GM12878 (cell line): ENCODE measurements around the gene SWT1. TPM values are rescaled to one million over a fixed set of nuclear protein-coding genes. Genes with fewer than 3 reads are reported as not detected.

Experiments used
- ATAC-seq: fragments of 200-7000 bp; cut with Tn5 transposase; 3 replicates; pipeline ENCODE4 v1.9.1; 2020; ENCODE audit warnings: mild to moderate bottlenecking, moderate library complexity
- BruUV-seq: library from RNA; stranded (reverse); fragments of 400-500 nt; replicated peaks from 2 replicates; lab custom pipeline; 2021; lab: Mats Ljungman, UMichigan
- CTCF ChIA-PET: fragments of 300-600 bp; sonication (Branson Sonifier 250); formaldehyde crosslinking; extraction: SDS; loops from one replicate; lab custom pipeline; 2021; ENCODE audit warnings: inconsistent platforms; lab: Yijun Ruan, JAX
- POLR2A ChIA-PET: fragments of 350-600 bp; formaldehyde crosslinking; extraction: SDS; loops from one replicate; lab custom pipeline; 2021; ENCODE audit warnings: inconsistent platforms; lab: Charles Lee
- RAD21 ChIA-PET: fragments of 300-600 bp; sonication (Branson Sonifier 250); formaldehyde crosslinking; loops from one replicate; lab custom pipeline; 2023; ENCODE audit warnings: antibody characterized with exemption; ENCODE audit not compliant: unreplicated experiment; lab: Charles Lee
- SMC1A ChIA-PET: fragments of 300-600 bp; sonication (Branson Sonifier 250); formaldehyde crosslinking; loops from one replicate; lab custom pipeline; 2023; ENCODE audit not compliant: unreplicated experiment, uncharacterized antibody; lab: Charles Lee
- DNase-seq: peaks from one replicate; pipeline ENCODE4 v3.0.0-alpha.2; 2011; ENCODE audit warnings: low read depth, low spot score
- FAIRE-seq: peaks from 3 replicates; lab custom pipeline; 2011; peaks lifted over from hg19 to GRCh38; lab: Jason Lieb, UNC
- H2AFZ ChIP-seq: 2 replicates; pipeline ENCODE4 v1.6.0; 2011; ENCODE audit warnings: low read depth, low read length, control low read depth; ENCODE audit not compliant: control insufficient read depth
- H3K27ac ChIP-seq: 2 replicates; pipeline ENCODE4 v1.5.1; 2011; ENCODE audit warnings: control low read depth; ENCODE audit not compliant: control insufficient read depth, insufficient read depth
- H3K27me3 ChIP-seq, 2 experiments: replicated peaks in 1 of 2; 2 replicates each; pipeline versions ENCODE4 v1.6.0 to v1.6.1; 2011; ENCODE audit warnings: low read length in 1 of 2; ENCODE audit not compliant: control insufficient read depth in 2 of 2, insufficient read depth in 2 of 2
- H3K36me3 ChIP-seq, 2 experiments: 2 replicates each; pipeline ENCODE4 v1.5.1; 2011; ENCODE audit warnings: low read length in 1 of 2; ENCODE audit not compliant: control insufficient read depth in 2 of 2, insufficient read depth in 2 of 2
- H3K4me1 ChIP-seq: 2 replicates; pipeline ENCODE4 v1.6.1; 2011; ENCODE audit warnings: mild to moderate bottlenecking, low read length, moderate library complexity, mixed read lengths; ENCODE audit not compliant: control insufficient read depth, insufficient read depth
- H3K4me2 ChIP-seq: 2 replicates; pipeline ENCODE4 v1.6.0; 2011; ENCODE audit warnings: control low read depth; ENCODE audit not compliant: control insufficient read depth, insufficient read depth
- H3K4me3 ChIP-seq: fragments of 200-600 bp; sonication (generic); 2 replicates; pipeline ENCODE4 v1.5.1; 2016
- H3K79me2 ChIP-seq: 2 replicates; pipeline ENCODE4 v1.6.0; 2011; ENCODE audit warnings: low read length; ENCODE audit not compliant: control insufficient read depth, insufficient read depth
- H3K9ac ChIP-seq: 2 replicates; pipeline ENCODE4 v1.8.0; 2011; ENCODE audit warnings: low read length, control low read depth, mixed read lengths; ENCODE audit not compliant: control insufficient read depth, insufficient read depth
- H3K9me3 ChIP-seq: replicated peaks from 3 replicates; pipeline ENCODE4 v1.5.1; 2011; ENCODE audit warnings: mild to moderate bottlenecking, low read length; ENCODE audit not compliant: control insufficient read depth, insufficient read depth
- H4K20me1 ChIP-seq: 2 replicates; pipeline ENCODE4 v1.6.0; 2011; ENCODE audit not compliant: control insufficient read depth, insufficient read depth
- ATF7 ChIP-seq: fragments of 450-650 bp; IDR thresholded peaks from 2 replicates; pipeline ENCODE4 v1.6.1; 2016; ENCODE audit warnings: low read depth, mild to moderate bottlenecking
- DPF2 ChIP-seq: fragments of 450-650 bp; IDR thresholded peaks from 2 replicates; pipeline ENCODE4 v1.6.1; 2017; ENCODE audit warnings: mild to moderate bottlenecking
- HDGF ChIP-seq: fragments of 450-650 bp; IDR thresholded peaks from 2 replicates; pipeline ENCODE4 v1.6.1; 2016; ENCODE audit warnings: antibody characterized with exemption
- KDM1A ChIP-seq: fragments of 200-600 bp; sonication (generic); IDR thresholded peaks from 2 replicates; pipeline ENCODE4 v1.6.1; 2016; ENCODE audit warnings: borderline replicate concordance
- MYC ChIP-seq: IDR thresholded peaks from 2 replicates; pipeline ENCODE4 v1.6.1; 2011; ENCODE audit warnings: mild to moderate bottlenecking, low read length, moderate library complexity, inconsistent platforms; ENCODE audit not compliant: insufficient read depth, insufficient replicate concordance, insufficient read length, severe bottlenecking
- NR2C1 ChIP-seq: fragments of 450-650 bp; IDR thresholded peaks from 2 replicates; pipeline ENCODE4 v1.6.1; 2017; ENCODE audit warnings: antibody characterized with exemption, mild to moderate bottlenecking, moderate library complexity
- PKNOX1 ChIP-seq: fragments of 450-650 bp; IDR thresholded peaks from 2 replicates; pipeline ENCODE4 v1.6.1; 2016; ENCODE audit warnings: mild to moderate bottlenecking
- RELA ChIP-seq: fragments of 450-650 bp; IDR thresholded peaks from 2 replicates; pipeline ENCODE4 v1.8.0; 2014; ENCODE audit warnings: borderline replicate concordance; ENCODE audit not compliant: partially characterized antibody
- SMAD1 ChIP-seq: fragments of 450-650 bp; IDR thresholded peaks from 2 replicates; pipeline ENCODE4 v1.6.1; 2018; ENCODE audit warnings: mild to moderate bottlenecking, low read depth; ENCODE audit not compliant: partially characterized antibody
- ZNF687 ChIP-seq: fragments of 450-650 bp; IDR thresholded peaks from 2 replicates; pipeline ENCODE4 v1.6.1; 2017; ENCODE audit warnings: mild to moderate bottlenecking, moderate library complexity
- WGBS: methylation state at CpG from one replicate; pipeline ENCODE4 v1.1.6; 2016; ENCODE audit warnings: low lambda C conversion rate; ENCODE audit not compliant: insufficient replicate concordance, insufficient coverage; ENCODE audit errors: missing lambda C conversion rate; 5-methylcytosine and 5-hydroxymethylcytosine counted together
- in situ Hi-C: fragments of 300-500 bp; cut with MboI; formaldehyde crosslinking; loops from 9 replicates; pipeline ENCODE4 v1.14.3; 2018; ENCODE audit warnings: mixed read lengths
- intact Hi-C: fragments of 100-400 bp; cut with micrococcal nuclease; formaldehyde crosslinking; loops from one replicate; pipeline ENCODE4 v1.14.2; 2022; ENCODE audit not compliant: unreplicated experiment
- polyA plus RNA-seq, 11 experiments: library from polyadenylated mRNA; depleted of rRNA in 4 of 11; unstranded in 6 of 11; stranded (reverse) in 5 of 11; fragments of >200 nt; fragmentation: Nextera tagmentation in 4 of 11; fragmentation: Illumina TruSeq in 1 of 11; extraction: Ambion mirVana in 4 of 11; extraction: Trizol in 1 of 11; gene quantifications; 1 replicate in 1 of 11; 2 replicates in 10 of 11; pipeline versions ENCODE4 v1.2.1 to v1.2.3, GENCODE V29; 2011 to 2016; ENCODE audit warnings: inconsistent platforms in 2 of 11, missing spikeins in 2 of 11, low read depth in 1 of 11
- total RNA-seq, 4 experiments: library from RNA; depleted of rRNA in 3 of 4; stranded (reverse); fragments of >200 nt in 3 of 4; fragmentation: Illumina TruSeq in 1 of 4; extraction: Trizol in 1 of 4; gene quantifications; 2 replicates each; pipeline versions ENCODE4 v1.2.1 to v1.2.3, GENCODE V29; 2013 to 2021

Gene SWT1
- total and polyA plus RNA-seq, 10 of the 15 experiments (the other 5 are each of a cell fraction or from before 2014, with no cell fraction given) = 1.0 to 4.2 (median 2.6) TPM

GRCh38 chr1:185224132-185224531, 67.2 kb downstream of the SWT1 start:
- no peaks in the 10 kb centered on the region for H3K36me3 ChIP-seq
- FAIRE-seq = no peak
- H3K9ac ChIP-seq = no peak overlapping the region
- H3K79me2 ChIP-seq = no peaks in the 10 kb centered on the region
- ChIA-PET CTCF (no interaction called here), RAD21 (no interaction called here), POLR2A (no interaction called here), SMC1A (interaction anchor here (0.7 kb wide), 1 partner anchor 236 kb away, joined by 3 read pairs; no protein-coding TSS in a partner anchor)
- H3K4me2 ChIP-seq = no peak overlapping the region
- no peaks in the 10 kb centered on the region for H3K9me3 ChIP-seq
- no peak overlapping the region for H2AFZ ChIP-seq
- no peaks in the 10 kb centered on the region for H4K20me1 ChIP-seq
- BruUV-seq = no TSS peak
- no peaks in the 10 kb centered on the region for H3K4me1 ChIP-seq
- intact Hi-C loops (no loop called here), in situ Hi-C loops (no loop called here)
- no peak overlapping the region for H3K4me3 ChIP-seq
- H3K27me3 ChIP-seq = no peaks in the 10 kb centered on the region
- no peak for DNase-seq
- WGBS = 100% methylated on average over 1 of the region's 1 CpG
- no peak for ATAC-seq
- no peak for TF ChIP-seq NR2C1
- TF ChIP-seq ATF7 = no peak
- TF ChIP-seq DPF2 = no peak
- no peak for TF ChIP-seq KDM1A
- TF ChIP-seq, all 136 proteins: peak for 0
- H3K27ac ChIP-seq = no peak overlapping the region

- Histone ChIP-seq H3K4me3 (no peak overlapping the region), H3K9ac (no peak overlapping the region), H3K36me3 (no peaks in the 10 kb centered on the region), H3K4me1 (no peaks in the 10 kb centered on the region), H3K27me3 (no peaks in the 10 kb centered on the region), H3K27ac (no peak overlapping the region), H2AFZ (no peak overlapping the region), H4K20me1 (no peaks in the 10 kb centered on the region), H3K79me2 (no peaks in the 10 kb centered on the region), H3K4me2 (no peak overlapping the region), H3K9me3 (no peaks in the 10 kb centered on the region)
- in situ Hi-C loops (no loop called here), intact Hi-C loops (no loop called here)
- ChIA-PET CTCF (interaction anchor here (0.8 to 2.4 kb wide), 2 partner anchors 12 to 50 kb away, joined by 3 to 6 read pairs; no protein-coding TSS in a partner anchor), RAD21 (no interaction called here), SMC1A (interaction anchor here (1.9 kb wide), 1 partner anchor 11 kb away, joined by 6 read pairs; no protein-coding TSS in a partner anchor), POLR2A (no interaction called here)
- no peak for DNase-seq
- no peak for FAIRE-seq
- WGBS = 72% methylated on average over 4 of the region's 4 CpGs
- no TSS peak for BruUV-seq
- no peak for ATAC-seq
- TF ChIP-seq MYC (no peak), ZNF687 (no peak), HDGF (no peak), SMAD1 (no peak), RELA (no peak), PKNOX1 (no peak)
Measured at GRCh38 chr1:185227161-185227560, 70.2 kb downstream of the SWT1 start.
